ENCODE data around the gene CADPS. TPM values are rescaled to one million over a fixed set of nuclear protein-coding genes. Genes with fewer than 3 reads are reported as not detected.

Gene CADPS
- total and polyA plus RNA-seq, 2 experiments from 2014 or later: 2.8 to 8.1 TPM

DNA sequence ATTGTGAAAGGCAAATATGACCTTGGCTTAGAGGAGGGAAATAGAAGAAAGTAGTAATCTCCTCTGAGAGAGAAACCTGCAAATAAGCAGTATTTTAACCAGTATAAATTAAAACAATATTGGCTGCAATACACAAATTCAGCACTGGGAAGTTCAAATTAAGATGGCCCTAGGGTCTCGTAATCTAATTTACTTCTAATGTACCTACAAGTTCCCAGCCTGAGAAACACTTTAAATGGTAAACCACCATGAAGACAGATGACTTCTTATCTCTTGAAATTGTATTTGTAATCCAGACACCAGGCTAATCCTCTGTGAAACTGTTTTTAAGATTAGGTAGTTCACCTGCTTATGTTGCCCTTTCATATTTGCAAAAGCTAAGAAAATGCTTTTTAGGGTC is 199.7 kb downstream of the CADPS start:
- Histone ChIP-seq H3K4me3 (no peak overlapping the region), H3K79me2 (no peaks in the 10 kb centered on the region), H4K20me1 (ENCODE audit: insufficient read depth, poor library complexity, severe bottlenecking) (no peaks in the 10 kb centered on the region), H3K36me3 (replicated peaks; ENCODE audit: insufficient read depth, low read depth) (no peaks in the 10 kb centered on the region), H3K27ac (no peak overlapping the region), H2AFZ (no peak overlapping the region), H3K4me2 (no peak overlapping the region), H3K4me1 (ENCODE audit: insufficient read depth) (no peaks in the 10 kb centered on the region), H3K9me3 (ENCODE audit: low read depth) (no peaks in the 10 kb centered on the region), H3K9me2 (replicated peaks; ENCODE audit: insufficient read depth) (no peaks in the 10 kb centered on the region), H3K27me3 (no peaks in the 10 kb centered on the region)
- 83% methylated on average over 1 of the region's 1 CpG for WGBS (ENCODE audit: low lambda C conversion rate, missing lambda C conversion rate)
- DNase-seq (ENCODE audit: low spot score): no peak
- TF ChIP-seq, protein P1, sequence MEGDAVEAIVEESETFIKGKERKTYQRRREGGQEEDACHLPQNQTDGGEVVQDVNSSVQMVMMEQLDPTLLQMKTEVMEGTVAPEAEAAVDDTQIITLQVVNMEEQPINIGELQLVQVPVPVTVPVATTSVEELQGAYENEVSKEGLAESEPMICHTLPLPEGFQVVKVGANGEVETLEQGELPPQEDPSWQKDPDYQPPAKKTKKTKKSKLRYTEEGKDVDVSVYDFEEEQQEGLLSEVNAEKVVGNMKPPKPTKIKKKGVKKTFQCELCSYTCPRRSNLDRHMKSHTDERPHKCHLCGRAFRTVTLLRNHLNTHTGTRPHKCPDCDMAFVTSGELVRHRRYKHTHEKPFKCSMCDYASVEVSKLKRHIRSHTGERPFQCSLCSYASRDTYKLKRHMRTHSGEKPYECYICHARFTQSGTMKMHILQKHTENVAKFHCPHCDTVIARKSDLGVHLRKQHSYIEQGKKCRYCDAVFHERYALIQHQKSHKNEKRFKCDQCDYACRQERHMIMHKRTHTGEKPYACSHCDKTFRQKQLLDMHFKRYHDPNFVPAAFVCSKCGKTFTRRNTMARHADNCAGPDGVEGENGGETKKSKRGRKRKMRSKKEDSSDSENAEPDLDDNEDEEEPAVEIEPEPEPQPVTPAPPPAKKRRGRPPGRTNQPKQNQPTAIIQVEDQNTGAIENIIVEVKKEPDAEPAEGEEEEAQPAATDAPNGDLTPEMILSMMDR (IDR thresholded peaks at IDR 0.05; ENCODE audit: poor library complexity): no peak
- TF ChIP-seq EZH2 (IDR thresholded peaks at IDR 0.05; ENCODE audit: borderline replicate concordance) (no peak), EZH2phosphoT487 (IDR thresholded peaks at IDR 0.05; ENCODE audit: low read depth, severe bottlenecking, unreplicated experiment) (no peak)

- no peak for DNase-seq (ENCODE audit: low spot score)
- TF ChIP-seq EZH2phosphoT487 (IDR thresholded peaks at IDR 0.05; ENCODE audit: low read depth, severe bottlenecking, unreplicated experiment): no peak
- TF ChIP-seq, protein P1 (IDR thresholded peaks at IDR 0.05; ENCODE audit: poor library complexity): no peak
- no peak for TF ChIP-seq EZH2 (IDR thresholded peaks at IDR 0.05; ENCODE audit: borderline replicate concordance)
- H4K20me1 ChIP-seq (ENCODE audit: insufficient read depth, poor library complexity, severe bottlenecking): no peaks in the 10 kb centered on the region
- H3K36me3 ChIP-seq (replicated peaks; ENCODE audit: insufficient read depth, low read depth): no peaks in the 10 kb centered on the region
- H3K27me3 ChIP-seq: no peaks in the 10 kb centered on the region
- no peak overlapping the region for H3K4me2 ChIP-seq
- H3K4me3 ChIP-seq: no peak overlapping the region
- no peak overlapping the region for H2AFZ ChIP-seq
- no peaks in the 10 kb centered on the region for H3K79me2 ChIP-seq
- no peaks in the 10 kb centered on the region for H3K9me3 ChIP-seq (ENCODE audit: low read depth)
- H3K4me1 ChIP-seq (ENCODE audit: insufficient read depth): no peaks in the 10 kb centered on the region
- no peaks in the 10 kb centered on the region for H3K9me2 ChIP-seq (replicated peaks; ENCODE audit: insufficient read depth)
- no peak overlapping the region for H3K27ac ChIP-seq
Observed at GRCh38 chr3:62672988-62673313, 202.3 kb downstream of the CADPS start.

GRCh38 chr3:62672270-62672987 is 202.8 kb downstream of the CADPS start:
- H3K4me3 ChIP-seq: no peak overlapping the region
- TF ChIP-seq EZH2phosphoT487 (IDR thresholded peaks at IDR 0.05; ENCODE audit: low read depth, severe bottlenecking, unreplicated experiment): no peak
- TF ChIP-seq, protein P1 (IDR thresholded peaks at IDR 0.05; ENCODE audit: poor library complexity): no peak
- no peak for TF ChIP-seq EZH2 (IDR thresholded peaks at IDR 0.05; ENCODE audit: borderline replicate concordance)
- no peak overlapping the region for H2AFZ ChIP-seq
- no peaks in the 10 kb centered on the region for H3K9me3 ChIP-seq (ENCODE audit: low read depth)
- H3K9me2 ChIP-seq (replicated peaks; ENCODE audit: insufficient read depth): no peaks in the 10 kb centered on the region
- no peaks in the 10 kb centered on the region for H3K27me3 ChIP-seq
- WGBS (ENCODE audit: low lambda C conversion rate, missing lambda C conversion rate): 87% methylated on average over 10 of the region's 10 CpGs
- H3K4me1 ChIP-seq (ENCODE audit: insufficient read depth): no peaks in the 10 kb centered on the region
- H3K27ac ChIP-seq: no peak overlapping the region
- H4K20me1 ChIP-seq (ENCODE audit: insufficient read depth, poor library complexity, severe bottlenecking): no peaks in the 10 kb centered on the region
- H3K4me2 ChIP-seq: no peak overlapping the region
- no peaks in the 10 kb centered on the region for H3K36me3 ChIP-seq (replicated peaks; ENCODE audit: insufficient read depth, low read depth)
- H3K79me2 ChIP-seq: no peaks in the 10 kb centered on the region
- no peak for DNase-seq (ENCODE audit: low spot score)

DNA sequence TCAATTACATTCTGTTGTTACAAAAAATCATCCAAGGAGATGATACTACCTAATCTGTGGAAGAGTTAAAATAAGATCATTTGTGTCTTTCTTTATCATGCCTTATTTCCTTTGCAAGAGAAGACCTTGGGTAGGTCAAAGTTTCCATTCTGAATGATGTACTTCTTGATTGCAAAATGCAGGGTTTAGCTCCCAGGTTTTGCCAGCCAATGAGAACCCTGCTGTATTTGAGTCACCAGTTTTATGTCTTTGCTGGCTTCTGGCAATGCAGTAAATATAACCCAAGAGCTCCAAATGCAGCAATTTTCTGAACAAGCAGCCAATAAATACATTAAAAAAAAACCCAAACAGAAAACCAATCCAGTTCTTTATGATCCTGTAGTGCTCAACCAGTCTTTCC is 204.9 kb downstream of the CADPS start:
- H3K27me3 ChIP-seq: peaks cover 12% of the 10 kb centered on the region
- no peak overlapping the region for H3K4me3 ChIP-seq
- H3K4me2 ChIP-seq: no peak overlapping the region
- H2AFZ ChIP-seq: no peak overlapping the region
- H3K36me3 ChIP-seq (replicated peaks; ENCODE audit: insufficient read depth, low read depth): no peaks in the 10 kb centered on the region
- H4K20me1 ChIP-seq (ENCODE audit: insufficient read depth, poor library complexity, severe bottlenecking): no peaks in the 10 kb centered on the region
- peak; percentile 18 for DNase-seq (ENCODE audit: low spot score)
- H3K9me2 ChIP-seq (replicated peaks; ENCODE audit: insufficient read depth): no peaks in the 10 kb centered on the region
- H3K79me2 ChIP-seq: no peaks in the 10 kb centered on the region
- H3K27ac ChIP-seq: no peak overlapping the region
- H3K9me3 ChIP-seq (ENCODE audit: low read depth): no peaks in the 10 kb centered on the region
- no peak for TF ChIP-seq EZH2phosphoT487 (IDR thresholded peaks at IDR 0.05; ENCODE audit: low read depth, severe bottlenecking, unreplicated experiment)
- TF ChIP-seq, protein P1 (IDR thresholded peaks at IDR 0.05; ENCODE audit: poor library complexity): no peak
- TF ChIP-seq EZH2 (IDR thresholded peaks at IDR 0.05; ENCODE audit: borderline replicate concordance): no peak
- H3K4me1 ChIP-seq (ENCODE audit: insufficient read depth): no peaks in the 10 kb centered on the region

Measured in hepatocyte (in vitro differentiated cells).